NK-92 (cell line): ENCODE results near the gene PEX11A.

Experiments used
- DNase-seq: peaks from one replicate; lab custom pipeline; 2025; ENCODE audit not compliant: unreplicated experiment; lab: John Stamatoyannopoulos, UW

Gene PEX11A

DNA sequence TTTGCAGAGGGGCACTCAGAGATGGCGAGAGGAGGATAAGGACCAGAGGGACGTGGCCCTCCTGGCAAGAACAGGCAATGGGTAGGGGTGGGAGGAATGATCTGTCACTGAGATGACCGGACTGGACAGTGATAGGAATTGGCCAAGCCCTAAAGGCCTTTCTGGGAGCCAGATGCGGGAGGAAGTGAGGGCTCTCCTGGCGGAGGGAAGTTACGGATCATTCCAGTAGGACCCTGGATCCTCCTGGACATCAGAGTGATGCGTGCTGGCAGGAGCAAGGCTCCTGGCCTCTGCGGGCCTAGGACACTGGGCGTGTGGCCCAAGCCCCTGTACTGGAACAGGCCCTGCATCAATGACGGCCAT is 58.7 kb downstream of the PEX11A start:
- no peak for DNase-seq
